ENCODE data around the gene ISX.
A peak's percentile ranks its signal among the peaks of the same experiment; 100 is the strongest.

Gene ISX

DNA sequence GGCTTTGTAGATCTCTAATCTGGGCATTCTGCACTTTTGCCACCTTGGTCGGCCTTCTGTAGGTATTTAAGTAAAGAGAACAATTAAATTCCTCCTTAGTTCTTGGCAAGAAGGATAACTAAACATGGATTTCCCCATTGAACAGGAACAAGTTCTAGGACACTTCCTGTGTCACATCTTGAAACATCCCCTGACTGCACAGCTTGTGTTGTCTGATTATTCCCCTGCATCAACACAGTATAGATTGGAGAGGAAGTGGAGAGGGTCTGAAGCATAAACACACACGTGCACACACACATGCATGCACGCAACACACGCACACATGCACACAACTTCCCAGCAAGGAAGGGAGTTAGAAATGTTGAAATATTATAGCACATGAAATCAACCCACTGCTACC, 8.6 kb downstream of the ISX start:
- H3K27ac ChIP-seq (ENCODE audit: low read depth, low read length) = no peak overlapping the region
- no peak for TF ChIP-seq EZH2phosphoT487 (IDR thresholded peaks at IDR 0.05; ENCODE audit: borderline replicate concordance, low read length)

DNA sequence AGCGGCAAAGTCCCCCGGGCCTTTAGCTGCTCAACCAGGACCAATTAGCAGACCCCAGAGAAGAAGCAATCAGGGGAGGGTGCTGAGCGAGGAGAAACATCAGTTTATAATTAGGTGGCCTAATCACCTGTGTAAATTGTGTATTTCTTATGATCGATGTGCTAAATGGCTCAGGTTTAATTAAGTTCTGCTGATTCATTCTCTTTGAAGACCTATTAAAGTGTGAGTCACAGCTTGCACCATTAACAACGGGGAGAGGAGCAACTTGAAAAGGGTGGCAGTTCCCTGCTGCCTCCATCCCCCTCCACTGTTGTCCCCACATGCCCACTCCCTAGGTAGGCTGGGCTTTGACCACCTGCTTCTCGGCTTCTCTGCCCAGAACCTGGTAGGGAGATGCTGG, 10.7 kb downstream of the ISX start:
- Histone ChIP-seq H3K9me3 (ENCODE audit: control insufficient read depth, insufficient read depth, low read length) (0 out of 2 replicates have a peak, but pooled peaks cover 3% of the 10 kb centered on the region), H3K4me2 (ENCODE audit: low read length) (no peak overlapping the region), H3K9me2 (replicated peaks; ENCODE audit: control insufficient read depth, low read length) (no peaks in the 10 kb centered on the region), H3F3A (ENCODE audit: control insufficient read depth, insufficient read depth) (no peaks in the 10 kb centered on the region), H3K27ac (ENCODE audit: low read depth, low read length) (no peak overlapping the region), H3K27me3 (ENCODE audit: control insufficient read depth, low read length) (no peaks in the 10 kb centered on the region), H3K36me3 (ENCODE audit: control insufficient read depth, low read length) (no peaks in the 10 kb centered on the region), H3K4me3 (ENCODE audit: low read length) (no peak overlapping the region), H3K79me2 (ENCODE audit: control insufficient read depth, low read length) (no peaks in the 10 kb centered on the region), H4K20me1 (ENCODE audit: control insufficient read depth, insufficient read depth, low read depth, low read length) (no peaks in the 10 kb centered on the region), H3K4me1 (ENCODE audit: control insufficient read depth, low read length) (peaks cover 4% of the 10 kb centered on the region; the same call in 1 of the 2 replicates)
- TF ChIP-seq, protein P1, sequence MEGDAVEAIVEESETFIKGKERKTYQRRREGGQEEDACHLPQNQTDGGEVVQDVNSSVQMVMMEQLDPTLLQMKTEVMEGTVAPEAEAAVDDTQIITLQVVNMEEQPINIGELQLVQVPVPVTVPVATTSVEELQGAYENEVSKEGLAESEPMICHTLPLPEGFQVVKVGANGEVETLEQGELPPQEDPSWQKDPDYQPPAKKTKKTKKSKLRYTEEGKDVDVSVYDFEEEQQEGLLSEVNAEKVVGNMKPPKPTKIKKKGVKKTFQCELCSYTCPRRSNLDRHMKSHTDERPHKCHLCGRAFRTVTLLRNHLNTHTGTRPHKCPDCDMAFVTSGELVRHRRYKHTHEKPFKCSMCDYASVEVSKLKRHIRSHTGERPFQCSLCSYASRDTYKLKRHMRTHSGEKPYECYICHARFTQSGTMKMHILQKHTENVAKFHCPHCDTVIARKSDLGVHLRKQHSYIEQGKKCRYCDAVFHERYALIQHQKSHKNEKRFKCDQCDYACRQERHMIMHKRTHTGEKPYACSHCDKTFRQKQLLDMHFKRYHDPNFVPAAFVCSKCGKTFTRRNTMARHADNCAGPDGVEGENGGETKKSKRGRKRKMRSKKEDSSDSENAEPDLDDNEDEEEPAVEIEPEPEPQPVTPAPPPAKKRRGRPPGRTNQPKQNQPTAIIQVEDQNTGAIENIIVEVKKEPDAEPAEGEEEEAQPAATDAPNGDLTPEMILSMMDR (IDR thresholded peaks at IDR 0.05; ENCODE audit: low read depth, low read length, poor library complexity, severe bottlenecking) = no peak
- no peak for TF ChIP-seq EZH2phosphoT487 (IDR thresholded peaks at IDR 0.05; ENCODE audit: borderline replicate concordance, low read length)

More for the DNA sequence above, 8.6 kb downstream of the ISX start:
- H4K20me1 ChIP-seq (ENCODE audit: control insufficient read depth, insufficient read depth, low read depth, low read length) = no peaks in the 10 kb centered on the region
- no peaks in the 10 kb centered on the region for H3K9me2 ChIP-seq (replicated peaks; ENCODE audit: control insufficient read depth, low read length)
- no peaks in the 10 kb centered on the region for H3K27me3 ChIP-seq (ENCODE audit: control insufficient read depth, low read length)
- H3F3A ChIP-seq (ENCODE audit: control insufficient read depth, insufficient read depth) = no peaks in the 10 kb centered on the region
- H3K36me3 ChIP-seq (ENCODE audit: control insufficient read depth, low read length) = no peaks in the 10 kb centered on the region
- 0 out of 2 replicates have a peak, but pooled peaks cover 3% of the 10 kb centered on the region for H3K9me3 ChIP-seq (ENCODE audit: control insufficient read depth, insufficient read depth, low read length)
- H3K4me1 ChIP-seq (ENCODE audit: control insufficient read depth, low read length) = peaks cover 10% of the 10 kb centered on the region
- H3K79me2 ChIP-seq (ENCODE audit: control insufficient read depth, low read length) = no peaks in the 10 kb centered on the region
- no peak overlapping the region for H3K4me2 ChIP-seq (ENCODE audit: low read length)
- no peak overlapping the region for H3K4me3 ChIP-seq (ENCODE audit: low read length)

DNA sequence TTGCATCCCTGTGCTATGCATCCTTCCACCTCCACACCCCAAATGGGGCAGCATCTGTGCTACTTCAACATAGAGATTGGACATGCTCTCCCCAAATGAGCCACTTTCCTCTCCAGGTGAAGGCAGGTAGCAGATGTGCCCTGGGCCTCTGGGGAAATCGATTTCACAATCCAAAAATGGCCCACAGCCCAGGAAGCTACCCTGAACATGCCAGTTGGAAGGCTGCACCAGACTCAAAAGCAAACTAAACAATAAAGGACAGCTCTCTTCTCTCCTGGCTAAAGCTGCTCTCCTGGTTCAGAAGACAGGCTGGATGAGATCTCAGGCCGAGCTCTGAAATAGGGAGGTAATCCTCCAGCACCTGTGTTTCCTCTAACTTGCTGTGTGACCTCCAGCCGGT, 19.7 kb downstream of the ISX start:
- H4K20me1 ChIP-seq (ENCODE audit: control insufficient read depth, insufficient read depth, low read depth, low read length) = no peaks in the 10 kb centered on the region
- H3K79me2 ChIP-seq (ENCODE audit: control insufficient read depth, low read length) = no peaks in the 10 kb centered on the region
- peaks cover 13% of the 10 kb centered on the region for H3K9me3 ChIP-seq (ENCODE audit: control insufficient read depth, insufficient read depth, low read length)
- H3K9me2 ChIP-seq (replicated peaks; ENCODE audit: control insufficient read depth, low read length) = no peaks in the 10 kb centered on the region
- H3K36me3 ChIP-seq (ENCODE audit: control insufficient read depth, low read length) = no peaks in the 10 kb centered on the region
- no peaks in the 10 kb centered on the region for H3K27me3 ChIP-seq (ENCODE audit: control insufficient read depth, low read length)
- H3K27ac ChIP-seq (ENCODE audit: low read depth, low read length) = no peak overlapping the region
- TF ChIP-seq, protein P1 (IDR thresholded peaks at IDR 0.05; ENCODE audit: low read depth, low read length, poor library complexity, severe bottlenecking) = no peak
- no peak for TF ChIP-seq EZH2phosphoT487 (IDR thresholded peaks at IDR 0.05; ENCODE audit: borderline replicate concordance, low read length)
- H3K4me1 ChIP-seq (ENCODE audit: control insufficient read depth, low read length) = peaks cover 24% of the 10 kb centered on the region
- H3K4me3 ChIP-seq (ENCODE audit: low read length) = no peak overlapping the region
- no peak overlapping the region for H3K4me2 ChIP-seq (ENCODE audit: low read length)
- H3F3A ChIP-seq (ENCODE audit: control insufficient read depth, insufficient read depth) = no peaks in the 10 kb centered on the region

DNA sequence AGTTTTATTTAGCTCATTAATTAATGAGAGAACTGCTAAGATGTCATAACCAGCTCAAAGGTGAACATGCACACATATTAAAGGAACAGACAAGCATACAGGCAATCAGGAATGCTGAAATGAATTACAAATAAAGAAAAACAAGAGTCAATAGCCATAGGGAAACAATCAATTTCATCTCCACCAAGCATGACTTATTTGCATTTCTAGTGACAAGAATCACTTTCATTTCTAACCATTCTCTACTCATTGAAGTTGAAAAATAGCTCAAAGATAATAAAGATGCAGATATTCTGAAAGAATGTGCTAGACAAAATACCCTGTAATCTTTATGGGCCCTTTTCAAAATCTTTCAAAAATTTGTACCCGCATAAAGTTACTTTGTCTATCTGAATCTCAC, 23.2 kb downstream of the ISX start:
- Histone ChIP-seq H3K4me1 (ENCODE audit: control insufficient read depth, low read length) (peaks cover 24% of the 10 kb centered on the region), H3K27ac (ENCODE audit: low read depth, low read length) (no peak overlapping the region), H4K20me1 (ENCODE audit: control insufficient read depth, insufficient read depth, low read depth, low read length) (no peaks in the 10 kb centered on the region), H3K27me3 (ENCODE audit: control insufficient read depth, low read length) (no peaks in the 10 kb centered on the region), H3K9me3 (ENCODE audit: control insufficient read depth, insufficient read depth, low read length) (peaks cover 6% of the 10 kb centered on the region; the same call in 1 of the 2 replicates), H3K4me2 (ENCODE audit: low read length) (peak overlapping the region; percentile 38), H3K9me2 (replicated peaks; ENCODE audit: control insufficient read depth, low read length) (no peaks in the 10 kb centered on the region), H3F3A (ENCODE audit: control insufficient read depth, insufficient read depth) (no peaks in the 10 kb centered on the region), H3K36me3 (ENCODE audit: control insufficient read depth, low read length) (no peaks in the 10 kb centered on the region), H3K79me2 (ENCODE audit: control insufficient read depth, low read length) (no peaks in the 10 kb centered on the region), H3K4me3 (ENCODE audit: low read length) (no peak overlapping the region)
- TF ChIP-seq, protein P1 (IDR thresholded peaks at IDR 0.05; ENCODE audit: low read depth, low read length, poor library complexity, severe bottlenecking) = no peak
- TF ChIP-seq EZH2phosphoT487 (IDR thresholded peaks at IDR 0.05; ENCODE audit: borderline replicate concordance, low read length) = no peak

All from DOHH2 (cell line).